ENCODE measurements around the gene DMP1.
"Not testable (repeated sequence)": the region's sequence is repeated elsewhere in the genome, so short reads cannot be mapped to it uniquely, and the experiment has no call there.

Gene DMP1

GRCh38 chr4:87688316-87688715, 38.2 kb downstream of the DMP1 start:
- no peak for DNase-seq

DNA sequence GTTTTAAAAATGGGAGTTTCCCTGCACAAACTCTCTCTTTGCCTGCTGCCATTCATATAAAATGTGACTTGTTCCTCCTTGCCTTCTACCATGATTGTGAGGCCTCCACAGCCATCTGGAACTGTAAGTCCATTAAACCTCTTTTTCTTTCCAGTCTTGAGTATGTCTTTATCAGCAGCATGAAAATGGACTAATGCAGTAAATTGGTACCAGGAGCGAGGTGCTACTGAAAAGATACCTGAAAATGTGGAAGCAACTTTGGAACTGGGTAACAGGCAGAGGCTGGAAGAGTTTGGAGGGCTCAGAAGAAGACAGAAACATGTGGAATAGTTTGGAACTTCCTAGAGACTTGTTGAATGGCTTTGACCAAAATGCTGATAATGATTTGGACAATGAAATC, 40.9 kb downstream of the DMP1 start:
- not testable (repeated sequence) for DNase-seq

DNA sequence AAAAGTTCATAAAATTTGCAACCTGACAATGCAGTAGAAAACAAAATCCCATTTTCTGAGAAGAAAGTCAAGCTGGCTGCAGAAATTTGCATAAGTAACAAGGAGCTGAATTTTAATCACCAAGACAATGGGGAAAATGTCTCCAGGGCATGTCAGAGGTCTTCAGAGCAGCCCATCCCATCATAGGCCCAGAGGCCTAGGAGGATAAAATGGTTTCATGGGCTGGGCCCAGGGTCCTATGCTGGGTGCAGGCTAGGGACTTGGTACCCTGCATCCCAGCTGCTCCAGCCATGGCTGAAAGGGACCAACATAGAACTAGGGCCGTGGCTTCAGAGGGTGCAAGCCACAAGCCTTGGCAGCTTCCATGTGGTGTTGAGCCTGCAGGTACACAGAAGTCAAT, 42.0 kb downstream of the DMP1 start:
- DNase-seq = not testable (repeated sequence)

GRCh38 chr4:87697272-87697671, 47.2 kb downstream of the DMP1 start:
- DNase-seq = no peak

GRCh38 chr4:87697945-87698344, 47.9 kb downstream of the DMP1 start:
- no peak for DNase-seq

GRCh38 chr4:87698394-87698793, 48.3 kb downstream of the DMP1 start:
- DNase-seq = no peak

DNA sequence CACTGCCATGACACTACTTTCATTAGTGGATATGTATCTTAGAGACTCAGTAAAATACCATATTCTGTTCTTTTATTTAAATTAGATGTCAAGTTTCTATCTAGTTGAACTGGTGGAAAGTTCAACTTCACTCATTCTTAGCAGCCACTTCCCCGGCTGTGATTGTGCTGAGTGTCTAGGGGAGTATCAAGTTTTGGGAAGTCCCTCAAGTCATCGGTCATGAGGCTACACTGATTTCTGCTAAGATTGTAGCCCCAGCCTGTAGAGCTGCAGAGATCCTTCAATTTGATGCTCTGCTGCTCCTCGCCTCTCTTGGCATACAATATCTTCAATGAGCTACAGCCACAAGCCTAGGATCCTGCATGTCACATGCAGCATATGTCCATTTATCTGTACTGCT, 53.9 kb downstream of the DMP1 start:
- DNase-seq = no peak

DNA sequence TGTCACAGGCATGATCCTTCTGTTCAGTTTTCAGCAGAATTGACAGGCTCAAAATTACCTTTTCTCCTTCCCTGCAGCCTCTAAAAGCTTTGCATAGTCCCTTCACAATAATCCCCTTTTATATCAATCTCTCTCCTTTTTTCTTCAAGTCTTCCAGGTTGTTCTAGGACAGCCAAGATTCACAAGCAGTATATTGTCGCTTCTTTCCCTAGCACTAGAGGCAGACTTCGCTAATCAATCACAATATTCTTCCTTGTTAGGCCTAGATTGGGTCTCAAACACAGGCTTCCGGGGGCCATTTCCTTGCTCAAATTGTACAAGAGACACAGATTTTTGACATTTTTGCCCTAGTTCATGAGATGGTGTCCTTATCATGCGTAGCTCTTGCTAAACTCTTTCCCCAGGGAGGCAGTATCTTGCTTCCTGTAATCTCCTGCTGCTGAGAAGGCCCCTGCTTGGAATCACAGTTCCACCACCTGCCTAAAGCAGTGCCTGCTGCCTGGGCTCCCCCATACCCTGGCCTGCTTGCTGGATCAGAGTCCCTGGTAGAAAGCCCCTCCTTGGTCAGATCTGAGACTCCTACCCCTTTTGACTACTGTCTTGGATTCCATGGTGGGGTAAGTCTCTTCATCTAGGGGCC, 57.3 kb downstream of the DMP1 start:
- DNase-seq = no peak

Data from DMS79 (cell line).